HepG2 (cell line): ENCODE data around the gene PRADC1. TPM values are rescaled to one million over a fixed set of nuclear protein-coding genes. Genes with fewer than 3 reads are reported as not detected.

Experiments used
- ATAC-seq: fragments of 200-7000 bp; cut with Tn5 transposase; 3 replicates; pipeline ENCODE4 v1.9.1; 2020; ENCODE audit warnings: mild to moderate bottlenecking, moderate library complexity
- BruUV-seq: library from RNA; stranded (reverse); fragments of 400-500 nt; replicated peaks from 2 replicates; lab custom pipeline; 2021; lab: Mats Ljungman, UMichigan
- CTCF ChIA-PET: fragments of 300-600 bp; formaldehyde crosslinking; extraction: SDS; loops from one replicate; lab custom pipeline; 2021; ENCODE audit warnings: low total read pairs, inconsistent platforms, low intra/inter-chr PET ratio; lab: Yijun Ruan, JAX
- POLR2A ChIA-PET: fragments of 350-600 bp; sonication (Branson Sonifier 250); formaldehyde crosslinking; loops from one replicate; lab custom pipeline; 2020; ENCODE audit warnings: antibody characterized with exemption, inconsistent platforms; lab: Yijun Ruan, JAX
- DNase-seq: peaks from one replicate; pipeline ENCODE4 v3.0.0-alpha.2; 2015; ENCODE audit warnings: low spot score
- FAIRE-seq: peaks from 3 replicates; lab custom pipeline; 2011; peaks lifted over from hg19 to GRCh38; lab: Jason Lieb, UNC
- H2AFZ ChIP-seq: one replicate; pipeline ENCODE4 v1.6.1; 2011; ENCODE audit warnings: low read length, inconsistent platforms
- H3K27ac ChIP-seq: fragments of 300-600 bp; 3 replicates; pipeline ENCODE4 v1.8.0; 2011; ENCODE audit warnings: mixed run types, mild to moderate bottlenecking, mixed read lengths, low read length, inconsistent platforms; ENCODE audit not compliant: insufficient read depth; ENCODE audit errors: extremely low read length
- H3K27me3 ChIP-seq, 2 experiments: fragments of 200-600 bp in 1 of 2; 2 replicates in 1 of 2; 3 replicates in 1 of 2; pipeline versions ENCODE4 v1.6.0 to v1.8.0; 2011; ENCODE audit warnings: low read length in 2 of 2, mild to moderate bottlenecking in 2 of 2, moderate library complexity in 2 of 2, inconsistent platforms in 1 of 2; ENCODE audit not compliant: insufficient read depth in 2 of 2, control insufficient read depth in 1 of 2
- H3K36me3 ChIP-seq, 2 experiments: fragments of 200-600 bp in 1 of 2; replicated peaks in 1 of 2; 2 replicates in 1 of 2; 3 replicates in 1 of 2; pipeline versions ENCODE4 v1.5.1 to v1.8.0; 2011; ENCODE audit warnings: low read length in 2 of 2, inconsistent platforms in 1 of 2; ENCODE audit not compliant: insufficient read depth in 2 of 2, control insufficient read depth in 1 of 2
- H3K4me1 ChIP-seq: 2 replicates; pipeline ENCODE4 v1.5.1; 2012; ENCODE audit warnings: low read length, inconsistent platforms; ENCODE audit not compliant: insufficient read depth
- H3K4me2 ChIP-seq: 2 replicates; pipeline ENCODE4 v1.6.0; 2011; ENCODE audit warnings: low read depth, low read length, inconsistent platforms
- H3K4me3 ChIP-seq, 3 experiments: fragments of 200-600 bp in 1 of 3; sonication (generic), shearing (Covaris generic) in 1 of 3; replicated peaks in 1 of 3; 2 replicates each; pipeline ENCODE4 v1.5.1; 2011 to 2016; ENCODE audit warnings: low read length in 3 of 3, inconsistent platforms in 2 of 3, low read depth in 2 of 3, mild to moderate bottlenecking in 2 of 3, control low read depth in 1 of 3, mixed read lengths in 1 of 3; ENCODE audit not compliant: insufficient read depth in 1 of 3
- H3K79me2 ChIP-seq: one replicate; pipeline ENCODE4 v1.6.1; 2011; ENCODE audit warnings: low read length, inconsistent platforms; ENCODE audit not compliant: insufficient read depth
- H3K9ac ChIP-seq: 2 replicates; pipeline ENCODE4 v1.6.0; 2011; ENCODE audit warnings: mild to moderate bottlenecking, low read depth, low read length, inconsistent platforms; ENCODE audit not compliant: insufficient read depth
- H3K9me3 ChIP-seq: 2 replicates; pipeline ENCODE4 v1.5.1; 2012; ENCODE audit warnings: mild to moderate bottlenecking, low read length
- H4K20me1 ChIP-seq: 2 replicates; pipeline ENCODE4 v1.6.0; 2011; ENCODE audit warnings: inconsistent platforms, mild to moderate bottlenecking, low read length, moderate library complexity; ENCODE audit not compliant: insufficient read depth
- USF2 ChIP-seq, 2 experiments: sonication (generic) in 1 of 2; formaldehyde crosslinking in 1 of 2; IDR thresholded peaks; 2 replicates each; pipeline versions ENCODE4 v1.5.1 to v1.6.1; 2011 to 2020; ENCODE audit warnings: borderline replicate concordance in 1 of 2, low read depth in 1 of 2, low read length in 1 of 2, mild to moderate bottlenecking in 1 of 2, missing genetic modification reagents in 1 of 2, moderate library complexity in 1 of 2
- ZBTB49 ChIP-seq: sonication (generic); formaldehyde crosslinking; IDR thresholded peaks from 2 replicates; pipeline ENCODE4 v1.4.0; 2020; ENCODE audit warnings: missing genetic modification reagents, borderline replicate concordance
- ZGPAT ChIP-seq: IDR thresholded peaks from 2 replicates; pipeline ENCODE4 v1.6.1; 2016; ENCODE audit warnings: mild to moderate bottlenecking
- WGBS: methylation state at CpG from one replicate; pipeline ENCODE4 v1.1.6; 2017; ENCODE audit warnings: low lambda C conversion rate; 5-methylcytosine and 5-hydroxymethylcytosine counted together
- in situ Hi-C: cut with HindIII; loops from 2 replicates; pipeline ENCODE4 v1.10.0; 2017; ENCODE audit warnings: low pct_unique_long_range_greater_than_20kb; ENCODE audit not compliant: extremely low pct_ligation_motif_present
- intact Hi-C: fragments of 100-400 bp; cut with micrococcal nuclease; formaldehyde crosslinking; loops from one replicate; pipeline ENCODE4 v1.10.0; 2022; ENCODE audit not compliant: unreplicated experiment
- polyA plus RNA-seq, 8 experiments: library from polyadenylated mRNA; depleted of rRNA in 3 of 8; stranded (reverse) in 7 of 8; unstranded in 1 of 8; fragments of >200 nt; fragmentation: Illumina TruSeq in 4 of 8; extraction: Trizol in 4 of 8; gene quantifications; 2 replicates each; pipeline versions ENCODE4 v1.2.1 to v1.2.3, GENCODE V29; 2011 to 2016; ENCODE audit warnings: low read depth in 4 of 8, missing spikeins in 1 of 8, mixed read lengths in 1 of 8; ENCODE audit not compliant: insufficient read depth in 1 of 8
- total RNA-seq, 5 experiments: library from RNA; depleted of rRNA; stranded (reverse); fragments of >200 nt; fragmentation: Illumina TruSeq; extraction: Trizol; gene quantifications; 2 replicates each; pipeline ENCODE4 v1.2.3, GENCODE V29; 2016; ENCODE audit warnings: low read depth in 1 of 5

Gene PRADC1
- total and polyA plus RNA-seq, 2 of the 13 experiments (the other 11 are each of a cell fraction or from before 2014, with no cell fraction given), result 12.1 to 37.2 TPM

GRCh38 chr2:73257425-73258125 is 24.5 kb upstream of the PRADC1 start (continued):
- TF ChIP-seq USF2 (IDR thresholded peaks at IDR 0.05; ENCODE audit: low read depth, low read length), result no peak
- TF ChIP-seq USF2 (CRISPR knock-in tag; IDR thresholded peaks at IDR 0.05; ENCODE audit: borderline replicate concordance), result no peak
- no peak for TF ChIP-seq ZGPAT (CRISPR knock-in tag)

GRCh38 chr2:73257021-73257420 is 24.0 kb upstream of the PRADC1 start:
- in situ Hi-C loops (no loop called here), intact Hi-C loops (no loop called here)
- H3K9ac ChIP-seq, result no peak overlapping the region
- no peaks in the 10 kb centered on the region for H3K27me3 ChIP-seq
- H3K4me3 ChIP-seq, result no peak overlapping the region
- ATAC-seq (peak; percentile 3), DNase-seq (no peak), FAIRE-seq (no peak)
- 100% methylated on average over 2 of the region's 2 CpGs for WGBS
- peaks cover 10 to 33% of the 10 kb centered on the region in 2 experiments for H3K36me3 ChIP-seq
- no peaks in the 10 kb centered on the region for H3K9me3 ChIP-seq
- no peaks in the 10 kb centered on the region for H4K20me1 ChIP-seq
- no peak for TF ChIP-seq ZBTB49 (CRISPR knock-in tag)
- H3K4me2 ChIP-seq, result no peak overlapping the region
- no peaks in the 10 kb centered on the region for H3K79me2 ChIP-seq
- no peak overlapping the region for H3K27ac ChIP-seq
- no peak overlapping the region for H2AFZ ChIP-seq
- ChIA-PET POLR2A (interaction anchor here (0.6 to 1.6 kb wide), 4 partner anchors 10 to 32 kb away, joined by 3 to 8 read pairs (median 4); partner anchors contain the start of genes CCT7 and PRADC1), CTCF (no interaction called here)
- no TSS peak for BruUV-seq
- peaks cover 23% of the 10 kb centered on the region for H3K4me1 ChIP-seq
